ENCODE data around the gene C1QL2.

C1QL2 gene

DNA sequence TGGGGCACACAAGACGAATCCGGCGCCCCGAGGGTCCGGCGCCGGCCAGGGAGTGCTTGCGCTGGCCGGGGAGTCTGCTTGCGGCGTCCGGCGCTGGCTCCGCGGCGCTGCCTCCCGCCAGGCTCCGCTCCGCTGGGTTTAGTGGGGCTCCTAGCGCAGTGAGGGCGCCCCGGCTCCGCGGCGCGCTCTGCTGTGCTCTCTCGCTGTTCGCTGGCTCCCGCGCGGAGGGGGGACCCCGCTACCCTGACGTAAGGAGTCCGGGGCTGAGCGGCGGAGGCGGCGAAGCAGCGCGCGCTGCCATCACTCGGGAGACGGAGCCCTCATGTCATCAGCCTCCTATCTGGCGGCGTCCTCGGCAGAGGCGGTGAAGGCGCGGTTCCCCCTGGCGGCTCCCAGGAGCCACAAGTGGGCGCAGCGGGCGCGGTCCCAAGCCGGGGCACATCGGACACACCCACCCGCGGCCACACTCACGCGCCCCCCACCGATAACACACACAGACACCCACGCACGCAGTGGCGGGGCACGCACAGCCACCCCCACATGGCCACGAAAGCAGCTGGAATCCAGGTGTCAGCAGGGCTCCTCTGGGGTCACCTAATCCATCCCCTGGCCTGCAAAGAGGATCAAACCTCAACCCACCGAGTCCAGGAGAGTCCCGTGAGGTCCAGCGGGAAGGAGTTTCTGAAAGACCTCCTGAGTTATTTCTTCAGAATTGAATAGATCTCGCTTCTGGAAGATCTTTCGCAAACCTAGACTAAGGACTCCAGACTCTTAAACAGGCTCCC, at the start of gene C1QL2:
Gene C1QL2 (minus strand): TSS at position 189 of the 785 bp plus-strand sequence. CDS start 482 bp downstream, outside the sequence.
- DNase-seq (ENCODE audit: low spot score): peak; percentile 48

DNA sequence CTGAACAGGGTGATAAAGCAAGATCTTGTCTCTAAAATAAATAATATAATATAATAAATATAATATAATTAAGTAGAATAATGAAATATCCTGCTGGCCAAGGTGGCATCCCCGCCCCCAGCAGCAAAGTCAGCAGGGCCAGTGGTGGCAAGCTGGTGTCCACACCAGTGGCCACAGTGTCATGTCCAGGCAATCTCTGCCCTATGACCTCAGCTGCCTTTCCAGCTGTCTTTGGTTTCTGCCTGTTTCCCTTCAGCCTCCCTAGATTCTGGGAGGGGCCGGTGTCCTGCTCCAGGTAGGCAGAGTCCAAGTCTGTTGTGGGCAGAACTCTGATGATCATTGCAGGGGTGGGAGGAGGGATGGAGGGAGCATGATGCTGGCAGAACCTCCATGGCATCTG, 48.9 kb upstream of the C1QL2 start:
- DNase-seq (ENCODE audit: low spot score): no peak

- no peak for DNase-seq (ENCODE audit: low spot score)
Measured at GRCh38 chr2:119206201-119206600, 47.6 kb upstream of the C1QL2 start.

DNA sequence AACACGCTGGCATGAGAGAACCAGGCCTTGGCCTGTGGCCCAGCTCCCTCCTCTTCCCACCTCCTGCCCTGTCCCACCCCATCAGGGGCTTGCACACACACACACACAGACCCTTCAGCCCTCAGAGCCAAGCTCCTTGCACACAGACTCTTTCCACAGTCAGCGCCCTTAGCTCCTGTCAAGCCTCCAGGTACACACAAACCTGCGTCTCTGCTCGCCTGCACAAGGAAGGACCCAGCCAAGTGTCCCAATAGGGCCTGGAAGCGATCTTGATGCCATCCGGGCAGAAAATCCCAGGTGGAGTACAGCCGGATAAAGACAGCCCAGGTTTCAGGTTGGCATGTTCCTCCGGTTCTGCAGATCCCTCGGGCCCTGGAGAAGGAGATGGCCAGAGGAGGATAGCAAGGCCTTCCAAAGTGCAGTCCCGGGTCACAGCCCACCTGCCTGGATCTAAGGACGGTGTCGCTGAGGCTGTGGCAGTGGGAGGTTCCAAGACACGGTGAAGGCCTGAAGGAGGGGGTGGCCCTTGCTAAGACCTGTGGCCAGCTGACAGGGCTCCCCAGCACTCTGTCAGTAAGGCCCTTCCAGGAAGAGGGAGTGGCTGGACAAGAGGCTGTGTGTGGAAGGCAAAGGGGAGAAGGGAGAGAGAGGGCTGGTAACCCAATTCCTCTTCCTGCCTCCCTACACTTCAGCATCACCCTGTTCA, 46.6 kb upstream of the C1QL2 start:
- DNase-seq (ENCODE audit: low spot score): no peak

- DNase-seq (ENCODE audit: low spot score): no peak
Measured at GRCh38 chr2:119204525-119204924, 46.0 kb upstream of the C1QL2 start.

DNA sequence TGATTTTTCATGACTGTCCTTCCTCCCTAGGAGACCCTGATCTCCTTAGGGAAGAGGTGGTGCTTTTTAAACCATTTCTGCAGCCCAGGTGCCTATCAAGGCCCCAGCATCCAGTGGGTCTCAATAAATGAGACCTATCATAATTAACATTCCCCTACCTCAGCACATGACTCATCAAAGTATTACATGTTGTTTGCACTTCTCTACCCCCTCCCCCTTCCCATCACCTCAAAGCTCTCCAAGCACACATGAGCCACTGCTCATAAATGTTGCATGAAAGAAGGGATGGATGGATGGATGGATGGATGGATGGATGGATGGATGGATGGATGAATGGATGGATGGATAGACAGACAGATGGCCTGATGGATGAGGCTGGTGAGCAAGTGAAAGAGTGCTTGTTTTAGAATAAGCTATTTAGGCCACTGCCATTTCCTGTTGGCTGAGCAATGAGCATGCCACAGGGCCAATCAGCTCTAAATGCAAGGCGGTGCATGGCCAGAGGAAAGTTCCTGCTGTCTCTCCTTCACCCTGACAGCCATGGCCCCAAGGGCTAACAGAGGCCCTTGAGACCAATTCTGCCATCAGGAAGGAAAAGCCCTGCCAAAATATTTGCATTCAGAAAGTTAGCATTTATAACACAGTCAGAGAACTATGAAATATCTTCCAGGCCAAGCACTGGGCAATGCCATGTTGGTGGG, 44.2 kb upstream of the C1QL2 start:
- DNase-seq (ENCODE audit: low spot score): no peak

- DNase-seq (ENCODE audit: low spot score): no peak
Measured at GRCh38 chr2:119201815-119202214, 43.3 kb upstream of the C1QL2 start.

GRCh38 chr2:119198240-119198840, 39.8 kb upstream of the C1QL2 start:
- DNase-seq (ENCODE audit: low spot score): no peak

DNA sequence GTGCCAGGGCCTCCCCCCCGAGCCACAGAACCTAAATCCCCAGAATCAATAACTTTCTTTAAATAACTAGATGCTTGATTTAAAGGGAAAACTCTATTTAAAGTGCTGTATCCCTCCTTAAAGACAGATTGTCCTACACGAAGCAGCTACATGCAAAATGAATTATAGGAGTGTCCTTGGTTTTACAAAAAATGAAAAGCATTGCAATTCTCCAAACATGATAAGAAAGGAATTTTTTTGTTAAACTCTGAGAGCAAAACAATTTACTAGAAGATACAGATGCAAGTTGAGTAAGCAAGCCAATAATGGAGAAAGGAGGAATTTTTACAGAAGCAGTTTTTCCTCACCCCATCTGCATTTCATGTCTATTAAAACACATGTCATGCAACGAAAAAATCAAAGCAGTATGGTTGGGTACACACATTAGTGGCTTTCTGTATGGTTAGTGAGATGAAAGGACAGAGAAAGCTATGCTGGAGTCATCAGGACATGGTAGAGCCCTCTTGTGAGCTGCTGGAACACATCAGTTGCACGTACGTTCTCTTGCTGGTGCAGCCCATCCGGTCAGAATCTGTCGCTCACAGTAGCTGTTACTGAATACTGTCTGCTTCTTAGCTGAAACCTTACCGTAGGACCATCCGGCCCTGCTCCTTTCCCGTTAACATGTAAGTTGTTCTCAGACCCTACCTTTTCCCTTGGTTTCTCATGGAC, 39.1 kb upstream of the C1QL2 start:
- DNase-seq (ENCODE audit: low spot score): no peak

DNA sequence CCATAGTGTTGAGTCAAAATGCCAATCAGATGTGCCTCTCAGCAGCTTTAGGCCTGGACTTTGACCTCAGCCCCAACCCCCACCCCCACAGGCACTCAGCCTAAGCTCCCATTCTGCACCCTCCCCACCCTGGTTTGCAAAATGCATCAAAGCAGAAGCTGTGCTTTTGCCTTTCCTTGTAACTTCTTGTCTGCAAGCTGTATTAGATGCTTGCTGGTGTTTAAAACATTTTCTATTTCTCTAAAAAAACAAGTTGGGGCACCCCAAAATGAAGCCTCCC, 38.5 kb upstream of the C1QL2 start:
- no peak for DNase-seq (ENCODE audit: low spot score)

GRCh38 chr2:119196301-119197125, 38.0 kb upstream of the C1QL2 start:
- DNase-seq (ENCODE audit: low spot score): peak; percentile 59

GRCh38 chr2:119195887-119196286, 37.3 kb upstream of the C1QL2 start:
- DNase-seq (ENCODE audit: low spot score): no peak

DNA sequence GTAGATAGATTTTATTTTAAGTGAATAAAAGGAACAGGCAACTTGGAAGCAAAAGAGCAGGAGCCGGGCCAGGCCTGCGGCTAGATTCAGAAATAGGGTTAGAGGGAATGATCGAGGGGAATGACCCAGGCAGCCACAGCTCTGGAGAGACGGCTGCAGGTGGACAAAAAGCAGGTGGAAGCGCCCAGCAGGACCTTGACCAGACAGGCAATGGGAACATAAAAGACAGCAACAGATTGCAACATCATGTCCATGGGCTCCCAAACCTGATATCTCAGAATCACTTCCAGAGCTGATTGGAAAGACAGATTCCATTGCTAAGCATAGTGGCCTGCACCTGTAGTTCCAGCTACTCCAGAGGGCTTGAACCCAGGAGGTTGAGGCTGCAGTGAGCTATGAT, 36.5 kb upstream of the C1QL2 start:
- DNase-seq (ENCODE audit: low spot score): no peak

- DNase-seq (ENCODE audit: low spot score): no peak
Measured at GRCh38 chr2:119192893-119193292, 34.3 kb upstream of the C1QL2 start.

- no peak for DNase-seq (ENCODE audit: low spot score)
Measured at GRCh38 chr2:119190321-119191111, 32.0 kb upstream of the C1QL2 start.

- no peak for DNase-seq (ENCODE audit: low spot score)
Measured at GRCh38 chr2:119184512-119184911, 26.0 kb upstream of the C1QL2 start.

- DNase-seq (ENCODE audit: low spot score): no peak
Measured at GRCh38 chr2:119181791-119182445, 23.4 kb upstream of the C1QL2 start.

GRCh38 chr2:119181391-119181790, 22.8 kb upstream of the C1QL2 start:
- DNase-seq (ENCODE audit: low spot score): no peak

DNA sequence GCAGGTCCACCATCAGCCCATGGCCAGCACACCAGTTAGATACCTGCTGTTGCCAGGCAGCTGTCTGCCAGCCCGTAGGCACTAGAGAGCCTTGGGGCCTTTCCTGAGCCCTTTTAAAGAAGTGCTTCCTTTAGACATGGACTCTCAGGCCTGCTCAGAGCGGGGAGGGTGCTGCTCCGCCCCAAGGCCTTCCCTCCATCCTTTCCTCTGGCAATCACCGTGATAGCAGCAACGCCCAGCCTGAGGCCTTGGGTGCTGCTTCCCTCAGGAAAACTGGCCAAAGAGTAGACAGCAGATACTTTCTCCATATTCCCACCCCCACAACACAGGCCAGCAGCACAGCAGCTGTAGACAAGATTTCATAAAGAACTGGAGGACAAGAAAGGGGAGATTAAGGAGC, 22.3 kb upstream of the C1QL2 start:
- no peak for DNase-seq (ENCODE audit: low spot score)

- DNase-seq (ENCODE audit: low spot score): no peak
Measured at GRCh38 chr2:119179991-119180390, 21.4 kb upstream of the C1QL2 start.

Measured in iPS-NIHi11 (cell line).